NB4 (cell line): Measurements from ENCODE around the gene BCL7A.

ENCODE experiments used
- CTCF ChIP-seq: IDR thresholded peaks from one replicate; pipeline ENCODE4 v1.5.1; 2012; ENCODE audit warnings: low read depth, low read length
- MAX ChIP-seq: IDR thresholded peaks from 2 replicates; pipeline ENCODE4 v1.6.1; 2011; ENCODE audit warnings: low read depth, low read length
- POLR2A ChIP-seq: IDR thresholded peaks from 2 replicates; pipeline ENCODE4 v1.6.1; 2011; ENCODE audit warnings: mild to moderate bottlenecking; ENCODE audit not compliant: insufficient read length; ENCODE audit errors: extremely low read depth

- no peak for TF ChIP-seq CTCF
- no peak for TF ChIP-seq POLR2A
- no peak for TF ChIP-seq MAX
Observed at GRCh38 chr12:122029620-122030423, 8.1 kb downstream of the BCL7A start.
